Smooth muscle cell of the umbilical artery (primary cell): ENCODE measurements around the gene UFL1. TPM values are rescaled to one million over a fixed set of nuclear protein-coding genes. Genes with fewer than 3 reads are reported as not detected.

Experiments used
- total RNA-seq: library from RNA; depleted of rRNA; stranded (reverse); fragments of >200 nt; gene quantifications from 2 replicates; pipeline ENCODE4 v1.2.3, GENCODE V29; 2014

Gene UFL1
- 34.4 and 41.4 TPM in 2 replicates for total RNA-seq

GRCh38 chr6:96521644-96522464 lies at the start of gene UFL1:
Gene UFL1 (plus strand): TSS chr6:96521806. CDS start chr6:96521874, 68 bp downstream.

GRCh38 chr6:96562886-96563285 lies 41.3 kb downstream of the UFL1 start, which contains the start of gene FHL5:
Gene FHL5 (plus strand): TSS chr6:96563128. CDS start chr6:96603614, 40,486 bp downstream.

Other genes with a start within 250 kb of the UFL1 start
- not detected in 2 replicates for gene FHL5, start 41.3 kb downstream of the UFL1 start, total RNA-seq